Gastrocnemius medialis (tissue), 4 donors: ENCODE data around the gene FFAR2.

Source experiments
- POLR2A ChIP-seq, 2 donors: fragments of 450-650 bp; IDR thresholded peaks; one replicate each; pipeline ENCODE4 v1.6.1; 2017; ENCODE audit warnings: antibody characterized with exemption in 2 of 2, mild to moderate bottlenecking in 2 of 2, moderate library complexity in 2 of 2
- TF ChIP-seq, protein P1 (sequence below), 5 experiments: fragments of 450-650 bp in 3 of 5; fragments of 200-600 bp in 2 of 5; sonication (generic) in 2 of 5; IDR thresholded peaks in 4 of 5; conservative IDR thresholded peaks in 1 of 5; 1 replicate in 4 of 5; 2 replicates in 1 of 5; pipeline ENCODE4 v1.5.1; 2016 to 2019; ENCODE audit warnings: antibody characterized with exemption in 5 of 5, mild to moderate bottlenecking in 3 of 5, moderate library complexity in 3 of 5

DNA sequence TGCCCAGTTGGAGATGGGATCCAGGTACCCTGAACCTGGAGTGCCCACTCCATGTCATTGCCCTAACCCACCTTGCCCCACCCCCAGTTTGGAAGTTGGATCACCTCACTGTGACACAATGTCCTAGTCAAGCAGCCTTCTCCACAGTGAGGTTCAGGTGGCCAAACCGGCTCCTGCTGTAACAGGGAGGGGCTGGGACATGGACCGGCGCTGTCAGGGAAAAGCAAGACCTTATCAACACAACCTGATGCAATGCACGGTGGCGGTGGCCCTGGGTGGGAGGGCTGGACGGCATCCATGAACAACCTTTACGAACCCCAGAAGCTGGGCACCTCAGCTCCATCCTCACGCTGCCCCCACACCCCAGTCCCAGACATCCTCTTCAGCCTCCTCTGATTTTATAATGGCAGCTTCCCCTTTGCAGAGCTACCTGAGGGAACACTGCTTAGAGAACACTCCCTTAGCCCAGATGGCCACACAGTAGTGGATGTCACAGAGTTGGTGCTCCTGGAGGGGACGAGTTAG is 43.8 kb downstream of the FFAR2 start:
- no peak for TF ChIP-seq POLR2A (IDR thresholded peaks at IDR 0.05)
- TF ChIP-seq, protein P1, sequence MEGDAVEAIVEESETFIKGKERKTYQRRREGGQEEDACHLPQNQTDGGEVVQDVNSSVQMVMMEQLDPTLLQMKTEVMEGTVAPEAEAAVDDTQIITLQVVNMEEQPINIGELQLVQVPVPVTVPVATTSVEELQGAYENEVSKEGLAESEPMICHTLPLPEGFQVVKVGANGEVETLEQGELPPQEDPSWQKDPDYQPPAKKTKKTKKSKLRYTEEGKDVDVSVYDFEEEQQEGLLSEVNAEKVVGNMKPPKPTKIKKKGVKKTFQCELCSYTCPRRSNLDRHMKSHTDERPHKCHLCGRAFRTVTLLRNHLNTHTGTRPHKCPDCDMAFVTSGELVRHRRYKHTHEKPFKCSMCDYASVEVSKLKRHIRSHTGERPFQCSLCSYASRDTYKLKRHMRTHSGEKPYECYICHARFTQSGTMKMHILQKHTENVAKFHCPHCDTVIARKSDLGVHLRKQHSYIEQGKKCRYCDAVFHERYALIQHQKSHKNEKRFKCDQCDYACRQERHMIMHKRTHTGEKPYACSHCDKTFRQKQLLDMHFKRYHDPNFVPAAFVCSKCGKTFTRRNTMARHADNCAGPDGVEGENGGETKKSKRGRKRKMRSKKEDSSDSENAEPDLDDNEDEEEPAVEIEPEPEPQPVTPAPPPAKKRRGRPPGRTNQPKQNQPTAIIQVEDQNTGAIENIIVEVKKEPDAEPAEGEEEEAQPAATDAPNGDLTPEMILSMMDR (IDR thresholded peaks at IDR 0.05 in 4 of 5, conservative IDR thresholded peaks at IDR 0.05 in 1 of 5), result no peak
